ENCODE data around the gene ZNF684.
"Not testable (repeated sequence)": the region's sequence is repeated elsewhere in the genome, so short reads cannot be mapped to it uniquely, and the experiment has no call there.

ZNF684 gene

DNA sequence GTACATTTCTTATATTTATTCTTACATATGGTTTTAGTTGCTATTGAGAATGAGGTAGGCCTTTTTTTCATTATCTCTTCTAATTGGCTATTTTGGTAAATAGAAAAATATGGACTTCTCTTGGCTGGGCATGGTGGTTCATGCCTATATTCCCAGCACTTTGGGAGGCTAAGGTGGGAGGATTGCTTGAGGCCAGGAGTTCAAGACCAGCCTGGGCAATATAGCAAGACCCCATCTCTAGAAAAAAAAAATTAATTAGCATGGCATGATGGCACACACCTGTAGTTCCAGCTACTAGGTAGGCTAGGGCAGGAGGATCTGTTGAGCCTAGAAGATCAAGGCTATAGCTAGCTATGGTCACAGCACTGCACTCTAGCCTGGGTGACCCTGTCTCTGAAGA lies 3.2 kb downstream of the ZNF684 start:
- TF ChIP-seq, protein P1, sequence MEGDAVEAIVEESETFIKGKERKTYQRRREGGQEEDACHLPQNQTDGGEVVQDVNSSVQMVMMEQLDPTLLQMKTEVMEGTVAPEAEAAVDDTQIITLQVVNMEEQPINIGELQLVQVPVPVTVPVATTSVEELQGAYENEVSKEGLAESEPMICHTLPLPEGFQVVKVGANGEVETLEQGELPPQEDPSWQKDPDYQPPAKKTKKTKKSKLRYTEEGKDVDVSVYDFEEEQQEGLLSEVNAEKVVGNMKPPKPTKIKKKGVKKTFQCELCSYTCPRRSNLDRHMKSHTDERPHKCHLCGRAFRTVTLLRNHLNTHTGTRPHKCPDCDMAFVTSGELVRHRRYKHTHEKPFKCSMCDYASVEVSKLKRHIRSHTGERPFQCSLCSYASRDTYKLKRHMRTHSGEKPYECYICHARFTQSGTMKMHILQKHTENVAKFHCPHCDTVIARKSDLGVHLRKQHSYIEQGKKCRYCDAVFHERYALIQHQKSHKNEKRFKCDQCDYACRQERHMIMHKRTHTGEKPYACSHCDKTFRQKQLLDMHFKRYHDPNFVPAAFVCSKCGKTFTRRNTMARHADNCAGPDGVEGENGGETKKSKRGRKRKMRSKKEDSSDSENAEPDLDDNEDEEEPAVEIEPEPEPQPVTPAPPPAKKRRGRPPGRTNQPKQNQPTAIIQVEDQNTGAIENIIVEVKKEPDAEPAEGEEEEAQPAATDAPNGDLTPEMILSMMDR (IDR thresholded peaks at IDR 0.05; ENCODE audit: poor library complexity, severe bottlenecking): no peak
- Histone ChIP-seq H3K4me1 (ENCODE audit: insufficient read depth, poor library complexity, severe bottlenecking) (no peaks in the 10 kb centered on the region), H3K9me3 (ENCODE audit: severe bottlenecking) (no peaks in the 10 kb centered on the region), H3K36me3 (ENCODE audit: low read depth) (peaks cover 5% of the 10 kb centered on the region; the same call in 1 of the 2 replicates), H3K4me3 (ENCODE audit: severe bottlenecking) (no peak overlapping the region), H3K27me3 (ENCODE audit: insufficient read depth, poor library complexity, severe bottlenecking) (no peaks in the 10 kb centered on the region), H3K27ac (ENCODE audit: poor library complexity, severe bottlenecking) (no peak overlapping the region)
- no peak for DNase-seq (ENCODE audit: low spot score)
- no peak for ATAC-seq (ENCODE audit: low read depth)

DNA sequence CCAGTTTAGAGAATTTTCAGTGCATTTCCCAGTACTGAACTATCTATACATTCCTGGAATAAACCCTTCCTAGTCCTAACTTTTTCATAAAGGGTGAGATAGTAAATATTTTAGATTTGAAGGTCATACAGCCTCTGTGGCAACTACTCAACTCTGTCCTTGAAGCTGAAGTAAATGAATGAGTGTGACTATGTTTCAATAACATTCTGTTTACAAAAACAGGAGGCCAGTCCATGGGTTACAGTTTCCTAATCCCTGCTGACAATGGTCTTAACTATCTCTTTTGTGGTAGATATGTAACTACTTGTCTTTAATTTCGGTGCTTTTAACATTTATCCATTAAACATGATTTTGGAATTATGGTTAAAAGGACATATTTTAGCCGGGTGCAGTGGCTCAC lies 4.3 kb downstream of the ZNF684 start:
- Histone ChIP-seq H3K27me3 (ENCODE audit: insufficient read depth, poor library complexity, severe bottlenecking) (no peaks in the 10 kb centered on the region), H3K9me3 (ENCODE audit: severe bottlenecking) (no peaks in the 10 kb centered on the region), H3K4me3 (ENCODE audit: severe bottlenecking) (no peak overlapping the region), H3K27ac (ENCODE audit: poor library complexity, severe bottlenecking) (no peak overlapping the region), H3K4me1 (ENCODE audit: insufficient read depth, poor library complexity, severe bottlenecking) (no peaks in the 10 kb centered on the region), H3K36me3 (ENCODE audit: low read depth) (peaks cover 5% of the 10 kb centered on the region; the same call in 1 of the 2 replicates)
- TF ChIP-seq, protein P1 (IDR thresholded peaks at IDR 0.05; ENCODE audit: poor library complexity, severe bottlenecking): no peak
- ATAC-seq (ENCODE audit: low read depth) (no peak), DNase-seq (ENCODE audit: low spot score) (no peak)

DNA sequence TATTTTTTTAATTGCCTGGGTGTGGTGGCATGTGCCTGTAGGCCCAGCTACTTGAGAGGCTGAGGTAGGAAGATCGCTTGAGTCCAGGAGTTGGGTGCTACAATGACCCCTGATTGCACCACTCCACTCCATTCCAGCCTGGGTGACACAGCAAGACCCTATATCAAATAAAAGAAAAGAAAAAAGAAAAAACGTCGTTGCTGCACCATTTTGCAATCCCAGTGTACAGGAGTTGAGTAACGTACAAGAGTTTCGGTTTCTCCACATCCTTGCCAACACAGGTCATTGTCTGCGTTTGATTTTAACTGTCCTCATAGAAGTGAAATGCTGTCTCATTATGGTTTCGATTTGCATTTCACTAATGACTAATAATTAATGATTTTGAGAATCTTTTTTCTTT lies 7.9 kb downstream of the ZNF684 start:
- no peak overlapping the region for H3K4me3 ChIP-seq (ENCODE audit: severe bottlenecking)
- TF ChIP-seq, protein P1 (IDR thresholded peaks at IDR 0.05; ENCODE audit: poor library complexity, severe bottlenecking): no peak
- H3K4me1 ChIP-seq (ENCODE audit: insufficient read depth, poor library complexity, severe bottlenecking): no peaks in the 10 kb centered on the region
- no peak overlapping the region for H3K27ac ChIP-seq (ENCODE audit: poor library complexity, severe bottlenecking)
- no peak for ATAC-seq (ENCODE audit: low read depth)
- no peak for DNase-seq (ENCODE audit: low spot score)
- no peaks in the 10 kb centered on the region for H3K27me3 ChIP-seq (ENCODE audit: insufficient read depth, poor library complexity, severe bottlenecking)
- H3K36me3 ChIP-seq (ENCODE audit: low read depth): peaks cover 18% of the 10 kb centered on the region
- H3K9me3 ChIP-seq (ENCODE audit: severe bottlenecking): no peaks in the 10 kb centered on the region

DNA sequence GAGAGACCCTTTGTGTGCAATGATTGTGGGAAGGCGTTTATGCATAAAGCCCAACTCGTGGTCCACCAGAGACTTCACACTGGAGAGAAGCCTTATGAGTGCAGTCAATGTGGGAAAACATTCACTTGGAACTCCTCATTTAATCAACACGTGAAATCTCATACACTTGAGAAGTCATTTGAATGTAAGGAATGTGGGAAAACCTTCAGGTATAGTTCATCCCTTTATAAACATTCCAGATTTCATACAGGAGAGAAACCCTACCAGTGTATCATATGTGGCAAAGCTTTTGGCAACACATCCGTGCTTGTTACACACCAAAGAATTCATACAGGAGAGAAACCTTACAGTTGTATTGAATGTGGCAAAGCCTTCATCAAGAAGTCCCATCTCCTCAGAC lies 15.5 kb downstream of the ZNF684 start:
- no peak for DNase-seq (ENCODE audit: low spot score)
- Histone ChIP-seq H3K4me3 (ENCODE audit: severe bottlenecking) (no peak overlapping the region), H3K27ac (ENCODE audit: poor library complexity, severe bottlenecking) (no peak overlapping the region), H3K9me3 (ENCODE audit: severe bottlenecking) (no peaks in the 10 kb centered on the region), H3K4me1 (ENCODE audit: insufficient read depth, poor library complexity, severe bottlenecking) (no peaks in the 10 kb centered on the region), H3K36me3 (ENCODE audit: low read depth) (peaks cover 38% of the 10 kb centered on the region), H3K27me3 (ENCODE audit: insufficient read depth, poor library complexity, severe bottlenecking) (no peaks in the 10 kb centered on the region)
- TF ChIP-seq, protein P1 (IDR thresholded peaks at IDR 0.05; ENCODE audit: poor library complexity, severe bottlenecking): no peak
- ATAC-seq (ENCODE audit: low read depth): no peak

DNA sequence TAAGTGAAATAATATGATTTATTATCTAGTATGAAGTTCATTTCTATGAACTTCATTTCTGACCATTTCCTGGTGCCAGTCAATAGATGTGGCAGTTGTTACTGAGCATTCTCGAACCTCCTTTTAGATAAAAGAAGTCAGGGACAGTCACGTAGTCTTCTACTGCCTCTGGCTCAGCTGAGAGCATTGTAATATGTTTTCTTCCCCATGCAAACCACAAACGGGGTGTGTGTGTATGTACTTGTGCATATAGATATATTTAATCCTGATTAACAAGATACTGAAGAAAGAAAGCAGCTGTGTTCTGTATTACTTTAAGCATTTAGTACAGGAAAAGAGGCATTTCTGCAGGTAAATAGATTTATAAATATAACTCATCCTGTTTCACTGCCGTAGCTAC lies 21.6 kb downstream of the ZNF684 start:
- Histone ChIP-seq H3K4me3 (ENCODE audit: severe bottlenecking) (no peak overlapping the region), H3K27ac (ENCODE audit: poor library complexity, severe bottlenecking) (no peak overlapping the region), H3K9me3 (ENCODE audit: severe bottlenecking) (no peaks in the 10 kb centered on the region), H3K36me3 (ENCODE audit: low read depth) (no peaks in the 10 kb centered on the region), H3K27me3 (ENCODE audit: insufficient read depth, poor library complexity, severe bottlenecking) (no peaks in the 10 kb centered on the region), H3K4me1 (ENCODE audit: insufficient read depth, poor library complexity, severe bottlenecking) (no peaks in the 10 kb centered on the region)
- ATAC-seq (ENCODE audit: low read depth): no peak
- DNase-seq (ENCODE audit: low spot score): no peak
- TF ChIP-seq, protein P1 (IDR thresholded peaks at IDR 0.05; ENCODE audit: poor library complexity, severe bottlenecking): no peak

DNA sequence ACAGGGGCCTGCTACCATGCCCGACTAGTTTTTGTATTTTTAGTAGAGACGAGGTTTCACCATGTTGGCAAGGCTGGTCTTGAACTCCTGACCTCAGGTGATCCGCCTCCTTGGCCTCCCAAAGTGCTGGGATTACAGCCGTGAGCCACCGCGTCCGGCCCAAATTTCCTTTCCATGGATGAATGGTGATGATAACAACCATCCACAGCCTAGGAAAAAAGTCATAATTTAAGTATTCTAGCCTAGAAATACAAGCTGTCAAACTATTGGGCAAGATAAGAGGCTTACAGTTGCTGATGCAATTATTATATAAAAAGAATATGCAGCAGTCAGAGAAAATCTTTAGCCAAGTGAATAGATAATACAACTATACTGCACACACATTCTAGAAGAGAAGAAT lies 23.4 kb downstream of the ZNF684 start:
- H3K36me3 ChIP-seq (ENCODE audit: low read depth); H3K27me3 ChIP-seq (ENCODE audit: insufficient read depth, poor library complexity, severe bottlenecking); DNase-seq (ENCODE audit: low spot score); ATAC-seq (ENCODE audit: low read depth); H3K27ac ChIP-seq (ENCODE audit: poor library complexity, severe bottlenecking); H3K9me3 ChIP-seq (ENCODE audit: severe bottlenecking); H3K4me1 ChIP-seq (ENCODE audit: insufficient read depth, poor library complexity, severe bottlenecking); H3K4me3 ChIP-seq (ENCODE audit: severe bottlenecking): not testable (repeated sequence)
